ENCODE measurements around the gene ARFGEF3.

ARFGEF3 gene

GRCh38 chr6:138246650-138247440 lies 85.1 kb downstream of the ARFGEF3 start:
- no peak for DNase-seq

DNA sequence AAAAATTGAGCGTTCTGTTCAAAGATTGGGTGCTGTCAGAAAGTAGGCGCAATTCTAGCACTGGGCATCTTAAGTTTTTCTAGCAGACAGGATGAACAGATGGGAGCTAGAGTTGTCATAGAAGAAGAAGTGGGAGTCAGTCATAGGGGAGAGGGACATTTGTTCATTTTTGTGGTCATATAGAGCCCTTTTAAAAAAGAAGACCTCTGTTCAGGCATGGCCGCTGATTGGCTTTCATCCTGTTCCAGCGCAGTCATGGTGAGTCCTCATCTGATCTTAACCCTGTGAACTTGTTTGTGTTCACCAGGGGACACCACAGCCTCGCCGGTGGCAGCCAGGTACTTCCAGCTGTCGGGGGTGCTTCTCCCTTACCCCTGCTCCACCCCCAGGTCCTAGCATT lies 86.3 kb downstream of the ARFGEF3 start:
- no peak for DNase-seq

GRCh38 chr6:138248878-138249277 lies 87.1 kb downstream of the ARFGEF3 start:
- DNase-seq: no peak

DNA sequence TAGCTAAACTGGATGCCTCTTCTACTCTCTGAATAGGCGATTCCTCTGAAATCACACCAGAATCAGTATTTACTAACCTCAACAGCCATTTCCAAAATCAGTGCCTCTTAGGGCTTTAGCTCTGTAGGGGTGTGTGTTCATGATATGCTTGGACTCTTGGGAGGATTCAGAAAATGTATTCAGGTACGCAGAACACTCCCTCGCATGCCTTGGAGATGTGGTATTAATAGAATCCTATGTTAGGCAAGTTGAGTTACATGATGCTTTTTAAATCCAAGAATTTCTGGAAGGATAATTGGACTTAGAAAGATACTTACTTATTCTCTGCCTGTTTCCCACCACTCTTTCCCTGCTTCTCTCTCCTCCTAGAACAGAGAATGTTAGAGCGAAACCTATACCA lies 88.3 kb downstream of the ARFGEF3 start:
- no peak for DNase-seq

GRCh38 chr6:138250513-138251247 lies 88.9 kb downstream of the ARFGEF3 start:
- DNase-seq: no peak

- no peak for DNase-seq
Observed at GRCh38 chr6:138253731-138254130, 92.0 kb downstream of the ARFGEF3 start.

DNA sequence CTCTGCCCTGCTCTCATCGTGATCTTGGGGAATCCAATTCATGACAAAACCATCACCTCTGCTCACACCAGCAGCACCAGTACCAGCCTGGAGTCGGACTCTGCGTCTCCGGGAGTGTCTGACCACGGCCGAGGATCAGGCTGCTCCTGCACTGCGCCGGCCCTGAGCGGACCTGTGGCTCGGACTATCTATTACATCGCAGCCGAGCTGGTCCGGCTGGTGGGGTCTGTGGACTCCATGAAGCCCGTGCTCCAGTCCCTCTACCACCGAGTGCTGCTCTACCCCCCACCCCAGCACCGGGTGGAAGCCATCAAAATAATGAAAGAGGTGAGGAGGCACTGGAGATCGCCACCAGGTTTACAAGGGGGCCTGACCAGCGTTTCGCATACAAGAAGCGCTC lies 93.7 kb downstream of the ARFGEF3 start:
- DNase-seq: no peak

- no peak for DNase-seq
Observed at GRCh38 chr6:138257638-138258040, 95.9 kb downstream of the ARFGEF3 start.

DNA sequence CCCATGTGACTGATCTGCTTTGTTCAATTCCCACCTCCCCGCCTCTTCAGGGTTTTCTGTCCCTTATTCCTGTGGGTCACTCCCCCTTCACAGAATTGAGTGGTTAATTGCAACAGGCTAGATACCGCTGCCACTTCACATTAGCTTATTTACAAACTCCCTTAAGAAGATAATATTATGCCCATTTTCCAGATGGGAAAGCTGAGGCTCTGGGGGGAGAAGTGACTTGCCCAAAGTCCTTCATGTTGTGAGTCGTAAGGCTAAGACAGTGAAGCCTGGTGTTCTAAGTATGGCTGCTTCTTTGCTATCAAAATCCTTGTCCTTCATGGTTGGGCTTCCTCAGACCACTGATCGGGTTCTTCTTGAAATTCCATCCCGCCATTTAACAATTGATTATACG lies 96.5 kb downstream of the ARFGEF3 start:
- DNase-seq: no peak

GRCh38 chr6:138258991-138259390 lies 97.3 kb downstream of the ARFGEF3 start:
- no peak for DNase-seq

GRCh38 chr6:138261116-138261780 lies 99.5 kb downstream of the ARFGEF3 start:
- no peak for DNase-seq

DNA sequence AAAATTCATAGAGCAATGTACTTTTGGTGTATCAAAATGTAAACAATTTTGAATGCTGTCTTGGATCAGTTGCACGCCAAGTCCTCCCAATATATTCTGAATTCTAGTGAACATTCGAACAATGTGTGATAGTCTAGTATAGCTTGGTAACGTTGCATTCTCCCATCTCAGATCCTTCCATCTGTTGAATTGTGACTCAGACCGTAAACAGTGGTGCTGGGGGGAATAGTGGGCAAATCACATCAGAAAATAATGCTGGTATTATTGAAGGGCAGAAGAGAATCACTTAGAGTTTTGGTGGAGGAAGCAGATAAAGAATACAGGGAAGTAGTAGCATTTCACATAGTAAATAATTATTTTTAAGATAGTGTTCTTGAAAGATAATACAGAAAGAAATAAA lies 102.2 kb downstream of the ARFGEF3 start:
- DNase-seq: no peak

DNA sequence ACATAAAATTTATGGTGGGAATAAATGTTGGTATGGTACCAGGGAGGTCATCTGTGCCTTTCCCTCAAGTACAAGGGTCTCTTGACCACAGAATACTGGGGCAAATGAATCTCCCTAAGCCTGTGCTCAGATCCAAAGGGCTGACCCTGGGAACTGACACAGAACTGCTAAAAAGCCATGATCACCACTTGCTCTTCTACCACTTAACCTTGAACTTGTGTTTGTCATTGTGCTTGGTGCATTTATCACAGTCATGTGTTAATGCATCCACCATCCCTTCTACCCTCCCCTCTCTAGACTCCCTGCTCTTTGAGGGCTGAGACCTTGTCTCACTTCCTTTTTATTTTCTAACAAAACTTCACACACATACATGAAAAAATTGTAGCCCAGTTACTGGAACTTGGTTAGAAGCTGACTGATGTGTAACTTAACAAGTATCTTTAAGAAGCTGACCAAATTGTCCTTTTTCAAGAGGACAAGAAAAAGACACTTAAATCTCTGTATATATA lies 102.7 kb downstream of the ARFGEF3 start:
- no peak for DNase-seq

GRCh38 chr6:138266095-138266494 lies 104.4 kb downstream of the ARFGEF3 start:
- no peak for DNase-seq

DNA sequence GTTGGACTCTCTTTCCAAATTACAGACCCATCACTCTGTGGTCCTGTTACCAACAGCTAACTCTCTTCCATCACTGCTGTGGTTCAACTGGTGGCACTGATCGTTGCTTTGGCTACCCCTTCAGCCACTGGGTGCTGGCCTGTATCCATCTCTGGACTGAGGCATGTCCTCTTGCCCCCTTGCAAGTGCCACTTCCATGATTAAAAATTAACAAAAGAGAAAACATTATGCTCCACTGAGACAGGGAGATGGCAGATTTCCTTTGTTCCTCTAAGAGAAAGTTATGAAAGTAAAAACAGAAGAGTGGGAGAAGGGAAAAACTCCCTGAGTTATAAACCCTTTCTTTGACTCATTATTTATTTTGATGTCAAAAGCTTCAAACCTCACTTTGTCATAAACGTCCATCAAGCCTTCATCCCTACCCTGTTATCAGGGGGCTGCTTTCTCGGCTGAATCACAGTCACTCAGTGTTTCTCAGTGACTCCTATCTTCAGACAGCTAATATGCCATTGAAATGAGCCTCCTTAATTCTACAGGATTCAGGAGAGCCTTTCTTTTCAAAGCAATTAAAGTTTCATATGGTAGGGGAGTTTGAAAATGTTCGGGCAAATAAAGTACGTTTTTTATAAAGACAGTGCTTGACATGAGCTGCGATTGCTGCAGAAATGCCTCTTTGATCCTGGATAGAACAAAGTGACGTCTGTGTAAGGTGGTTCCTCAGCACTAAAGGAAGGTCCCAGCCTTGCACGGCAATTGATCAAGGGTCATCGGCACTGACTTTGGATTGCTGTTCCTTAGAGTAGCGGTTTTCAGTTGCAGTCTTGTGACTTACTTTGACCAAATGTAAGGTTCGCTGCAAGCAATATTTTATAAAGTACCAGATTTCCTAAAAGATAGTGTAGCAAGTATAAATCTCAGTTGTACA lies 106.5 kb downstream of the ARFGEF3 start:
- DNase-seq: no peak

DNA sequence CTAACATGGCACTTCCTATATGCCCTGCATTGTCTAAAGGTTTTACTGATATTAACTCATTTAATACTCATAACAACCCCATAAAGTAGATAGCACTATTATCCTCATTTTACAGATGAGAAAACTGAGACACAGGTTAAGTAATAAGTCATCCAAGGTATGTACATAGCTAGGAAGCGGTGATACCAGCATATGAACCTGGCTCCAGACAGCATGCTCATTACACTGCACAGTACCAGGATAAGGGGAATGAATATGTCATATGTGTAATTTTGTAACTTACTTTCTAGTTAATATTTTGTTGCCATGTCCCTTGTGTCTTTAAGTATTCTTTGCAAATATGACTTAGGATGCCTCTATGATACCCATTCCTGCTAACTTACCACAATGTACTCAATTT lies 109.7 kb downstream of the ARFGEF3 start:
- DNase-seq: no peak

DNA sequence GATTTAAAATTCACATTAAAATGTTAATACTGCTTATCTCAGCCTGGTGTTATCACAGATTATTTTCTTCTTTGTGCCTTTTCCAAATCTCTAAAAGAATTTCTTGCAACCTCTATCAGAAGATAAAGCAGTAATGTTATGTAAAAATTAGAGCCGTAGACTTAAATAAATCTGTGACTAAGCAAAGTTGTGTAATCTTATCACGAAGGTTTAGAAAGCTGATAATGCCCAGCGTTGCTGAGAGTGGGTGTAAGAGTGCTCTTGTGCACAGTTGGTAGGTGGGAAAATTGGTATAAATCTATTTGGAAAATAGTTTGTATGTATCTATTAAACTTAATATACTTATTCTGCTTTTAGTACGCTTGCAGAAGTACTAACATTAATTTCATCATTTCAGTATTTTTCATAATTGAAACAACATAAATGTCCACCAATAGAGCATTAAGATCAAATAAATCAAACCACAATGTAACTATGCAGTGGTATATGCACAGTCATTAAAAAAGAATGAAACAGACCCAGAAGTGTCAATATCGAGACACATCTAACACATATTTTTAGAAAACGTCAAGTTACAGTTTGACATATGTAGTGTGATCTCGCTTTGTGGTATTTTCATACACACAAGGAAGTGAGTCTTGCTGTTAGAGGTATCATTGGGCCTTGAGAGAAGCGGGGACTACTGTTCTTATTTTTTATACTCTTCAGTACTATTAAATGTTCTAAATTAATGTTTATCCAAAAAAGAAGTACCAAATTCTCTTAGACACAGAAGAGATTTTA lies 111.0 kb downstream of the ARFGEF3 start:
- DNase-seq: no peak

DNA sequence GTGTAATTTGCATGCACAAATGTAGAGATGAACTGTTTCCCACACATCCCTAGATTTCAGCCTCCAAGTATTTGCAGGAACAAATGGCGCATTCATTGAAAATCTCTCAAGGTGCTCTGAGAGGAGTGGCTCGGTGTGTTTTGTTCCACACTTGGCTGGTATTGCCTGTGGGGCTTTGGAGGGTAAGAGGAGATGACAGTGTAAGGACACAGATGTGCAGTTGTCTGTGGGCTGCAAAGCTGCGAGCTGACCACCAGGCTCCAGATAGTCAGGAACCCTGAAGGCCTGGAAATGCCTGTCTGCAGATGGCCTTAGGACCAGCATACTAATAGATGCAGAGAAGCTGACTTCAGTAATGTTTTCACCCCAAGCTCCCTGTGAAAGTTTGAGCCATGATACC lies 114.2 kb downstream of the ARFGEF3 start:
- no peak for DNase-seq

DNA sequence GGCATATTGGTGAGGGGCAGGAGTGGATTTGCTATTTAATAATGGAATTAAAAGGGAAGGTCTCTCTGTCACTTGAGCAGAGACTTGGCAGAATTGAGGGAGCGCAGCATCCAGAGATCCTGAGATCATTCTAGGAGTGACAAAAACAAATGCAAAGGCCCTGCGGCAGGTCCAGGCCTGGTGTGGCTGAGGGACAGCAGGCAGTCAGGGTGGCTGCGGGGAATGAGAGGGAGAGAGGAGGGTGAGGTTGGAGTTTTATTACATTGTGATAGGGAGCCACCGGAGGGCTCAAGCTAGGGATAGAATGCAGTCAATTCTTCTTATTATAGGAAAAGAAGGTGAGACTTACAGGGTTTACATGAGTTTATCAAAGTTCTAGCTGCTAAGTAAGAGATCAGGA lies 116.1 kb downstream of the ARFGEF3 start:
- DNase-seq: no peak

- DNase-seq: no peak
Observed at GRCh38 chr6:138278326-138278725, 116.6 kb downstream of the ARFGEF3 start.

GRCh38 chr6:138285800-138286199 lies 124.1 kb downstream of the ARFGEF3 start:
- no peak for DNase-seq

GRCh38 chr6:138286698-138287097 lies 125.0 kb downstream of the ARFGEF3 start:
- no peak for DNase-seq
